SK-N-MC (cell line): ENCODE data around the gene QTRT2.

Source experiments
- EZH2 ChIP-seq: fragments of 200-600 bp; sonication (generic); IDR thresholded peaks from one replicate; pipeline ENCODE4 v1.6.1; 2017; ENCODE audit warnings: antibody characterized with exemption
- FOXP2 ChIP-seq: optimal IDR thresholded peaks from 2 replicates; pipeline ENCODE3; 2011; ENCODE audit warnings: mild to moderate bottlenecking, moderate library complexity; ENCODE audit not compliant: insufficient read depth; ENCODE audit errors: extremely low read length, control extremely low read depth
- POLR2AphosphoS5 ChIP-seq: IDR thresholded peaks from 2 replicates; pipeline ENCODE4 v1.6.1; 2012; ENCODE audit warnings: mild to moderate bottlenecking, low read depth, low read length, borderline replicate concordance

DNA sequence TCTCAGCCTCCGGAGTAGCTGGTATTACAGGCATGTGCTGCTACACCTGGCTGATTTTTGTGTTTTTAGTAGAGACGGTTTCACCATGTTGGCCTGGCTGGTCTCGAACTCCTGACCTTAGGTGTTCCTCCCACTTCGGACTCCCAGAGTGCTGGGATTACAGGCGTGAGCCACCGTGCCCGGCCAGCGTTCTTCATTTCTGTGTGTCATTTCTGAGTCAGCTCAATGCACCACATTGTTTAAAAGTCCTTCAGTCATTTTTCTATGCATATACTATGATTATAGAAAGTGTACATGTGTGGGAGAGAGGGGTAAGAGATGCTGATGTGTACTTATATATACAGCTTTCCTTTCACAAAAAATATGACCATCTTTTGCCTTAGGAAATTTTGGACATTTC, 2.1 kb downstream of the QTRT2 start:
- TF ChIP-seq EZH2 (no peak), POLR2AphosphoS5 (no peak), FOXP2 (no peak)
